Suppressor macrophage (primary cell): ENCODE data around the gene CLMP.

ENCODE experiments used
- DNase-seq, 4 experiments: peaks; one replicate each; pipeline ENCODE4 v3.0.0-alpha.2; 2020 to 2022
- total RNA-seq, 17 experiments: gene quantifications; one replicate each; lab custom pipeline; 2026; ENCODE audit warnings: mixed read lengths in 6 of 17, inconsistent platforms in 3 of 17; lab: John Stamatoyannopoulos, UW

The CLMP gene, protein sequence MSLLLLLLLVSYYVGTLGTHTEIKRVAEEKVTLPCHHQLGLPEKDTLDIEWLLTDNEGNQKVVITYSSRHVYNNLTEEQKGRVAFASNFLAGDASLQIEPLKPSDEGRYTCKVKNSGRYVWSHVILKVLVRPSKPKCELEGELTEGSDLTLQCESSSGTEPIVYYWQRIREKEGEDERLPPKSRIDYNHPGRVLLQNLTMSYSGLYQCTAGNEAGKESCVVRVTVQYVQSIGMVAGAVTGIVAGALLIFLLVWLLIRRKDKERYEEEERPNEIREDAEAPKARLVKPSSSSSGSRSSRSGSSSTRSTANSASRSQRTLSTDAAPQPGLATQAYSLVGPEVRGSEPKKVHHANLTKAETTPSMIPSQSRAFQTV
- 0.08 to 3.7 (median 1.2) reads per million in 17 experiments for total RNA-seq

DNA sequence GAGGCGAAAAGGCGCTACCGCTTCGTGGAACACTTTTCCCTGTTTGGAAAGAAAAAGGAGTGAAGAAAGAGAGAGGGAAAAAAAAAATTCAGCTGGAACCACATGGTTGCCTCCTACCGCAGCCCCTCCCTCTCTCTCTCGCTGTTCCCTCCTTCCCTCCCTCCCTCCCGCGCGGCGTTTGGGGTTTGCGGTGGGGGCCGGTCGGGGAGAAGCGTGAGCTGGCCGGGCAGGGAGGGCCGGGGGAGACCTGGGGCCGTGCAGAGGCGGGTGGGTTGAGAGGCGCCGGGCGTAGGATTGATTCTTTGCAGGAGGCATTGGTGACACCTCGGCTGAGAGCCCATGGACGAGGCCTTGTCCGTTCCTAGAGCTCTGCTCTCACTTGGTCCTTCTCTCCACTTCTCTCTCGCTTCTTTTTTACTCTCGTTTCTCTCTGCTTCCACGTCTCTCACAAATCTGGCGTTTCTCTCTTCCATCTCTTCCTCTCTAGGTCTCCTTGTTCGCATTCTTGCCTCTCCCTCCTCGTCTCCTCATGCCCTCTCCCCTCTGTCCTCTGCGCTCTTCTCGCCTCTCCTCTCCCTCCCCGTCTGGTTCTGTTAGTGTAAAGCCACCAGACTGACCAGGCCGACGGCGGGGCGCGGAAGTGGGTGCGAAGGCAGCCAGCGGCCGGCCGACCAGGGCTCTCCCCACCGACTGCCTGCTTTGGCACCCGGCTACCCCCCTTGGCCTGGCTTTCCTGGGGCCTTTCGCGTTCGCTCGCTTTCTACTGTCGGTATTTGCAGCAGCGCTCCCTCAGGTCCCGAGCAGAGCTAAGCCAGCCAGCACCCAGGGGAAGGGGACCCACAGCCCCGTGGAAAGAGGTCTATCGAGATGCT lies at the start of gene CLMP:
TSS of gene CLMP (minus strand) at position 61 of the 872 bp plus-strand sequence. CDS start 308 bp downstream, outside the sequence.
- DNase-seq, result peak in 2 of 4 experiments; percentile 24 to 42

GRCh38 chr11:123241874-123242543 lies 47.0 kb upstream of the CLMP start:
- DNase-seq, result no peak

GRCh38 chr11:123241294-123241693 lies 46.2 kb upstream of the CLMP start:
- DNase-seq, result no peak

- DNase-seq, result no peak
These were observed 44.4 kb upstream of the CLMP start for GRCh38 chr11:123239191-123240150.

- DNase-seq, result peak; percentile 83 to 94 (median 88)
These were observed 43.2 kb upstream of the CLMP start for GRCh38 chr11:123238297-123238696.

DNA sequence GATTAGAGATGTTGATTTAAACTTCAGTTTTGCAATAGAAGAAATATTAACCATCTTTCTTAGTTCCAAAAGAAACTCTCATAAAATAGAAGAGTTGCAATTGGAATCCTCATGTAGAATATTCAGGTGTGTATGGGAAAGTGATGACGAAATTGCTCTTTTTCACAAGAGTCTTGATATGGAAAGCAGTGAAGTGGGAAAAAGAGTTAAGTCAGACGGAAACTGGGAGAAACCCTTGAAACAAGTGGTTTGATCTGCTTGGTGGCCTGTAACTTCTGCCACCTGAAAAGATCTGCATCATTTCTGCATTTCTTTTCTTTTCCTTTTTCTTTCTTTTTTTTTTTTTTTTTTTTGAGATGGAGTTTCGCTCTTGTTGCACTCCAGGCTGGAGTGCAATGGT lies 41.8 kb upstream of the CLMP start:
- no peak for DNase-seq

DNA sequence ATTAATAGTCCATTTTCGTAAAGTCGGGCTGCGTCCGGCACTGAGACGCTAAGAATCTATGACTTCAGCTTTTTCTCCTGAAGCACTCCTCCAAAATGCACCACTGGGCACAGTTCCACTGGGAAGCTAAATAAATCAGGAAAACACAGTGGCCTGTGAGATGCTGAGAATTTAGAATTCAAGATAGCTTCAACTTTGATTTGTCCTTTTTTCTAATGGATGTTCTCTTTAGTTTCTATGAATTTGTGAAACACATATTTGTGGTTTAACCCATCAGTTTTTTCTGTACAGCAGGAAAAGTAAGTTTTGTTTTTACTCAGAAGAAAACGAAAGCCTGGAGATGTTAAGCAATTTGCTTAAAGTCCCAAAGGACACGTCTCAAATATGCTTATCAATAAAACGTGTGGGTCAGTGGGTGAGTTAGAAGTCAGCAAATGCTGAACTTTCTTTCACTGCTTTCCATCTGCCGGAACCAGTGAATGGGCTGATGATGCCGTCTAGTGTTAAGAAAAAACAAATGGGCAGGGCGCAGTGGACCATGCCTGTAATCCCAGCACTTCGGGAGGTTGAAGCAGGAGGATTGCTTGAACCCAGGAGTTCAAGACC lies 40.7 kb upstream of the CLMP start:
- no peak for DNase-seq

DNA sequence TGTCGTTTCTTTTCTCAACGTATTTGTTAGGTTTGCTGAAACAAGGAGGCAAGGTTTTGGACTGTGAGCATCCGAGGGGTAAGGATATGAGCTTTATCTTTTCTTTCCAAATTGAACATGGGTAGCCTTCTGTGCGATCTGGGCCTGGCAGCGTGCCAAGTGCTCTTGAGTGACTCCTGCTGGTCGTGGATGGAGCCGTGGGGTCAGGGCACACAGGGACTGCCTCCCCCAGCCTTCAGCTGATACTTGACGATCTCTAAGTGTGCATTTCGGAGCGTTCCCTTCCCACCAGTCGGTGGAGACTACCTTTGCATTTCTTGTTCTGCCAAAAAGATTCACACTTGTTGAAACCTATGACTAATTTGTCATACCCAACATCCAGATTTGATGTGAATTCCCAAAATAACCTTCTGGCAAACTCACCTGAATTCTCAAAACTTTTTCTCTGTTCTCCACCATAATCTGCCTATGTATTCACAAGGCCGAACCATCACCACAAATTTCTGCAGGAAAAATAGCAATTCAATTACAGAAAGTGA lies 40.1 kb upstream of the CLMP start:
- peak; percentile 28 to 52 (median 41) for DNase-seq

DNA sequence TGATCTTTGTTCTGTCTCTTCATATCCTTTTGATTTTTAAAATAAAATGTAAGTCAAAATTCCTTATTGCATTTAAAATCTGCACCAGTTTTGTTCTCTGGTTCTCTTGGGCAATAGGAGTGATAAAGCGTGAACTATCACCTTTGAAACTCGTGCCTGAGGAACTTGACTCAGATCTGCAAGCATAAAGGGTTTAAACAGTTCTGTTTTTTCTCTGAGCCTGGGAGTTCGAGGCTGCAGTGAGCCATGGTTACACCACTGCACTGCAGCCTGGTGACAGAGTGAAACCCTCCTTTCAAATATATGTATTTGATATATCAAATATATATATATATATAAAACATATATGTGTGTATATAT lies 38.9 kb upstream of the CLMP start:
- peak; percentile 41 to 68 (median 53) for DNase-seq

DNA sequence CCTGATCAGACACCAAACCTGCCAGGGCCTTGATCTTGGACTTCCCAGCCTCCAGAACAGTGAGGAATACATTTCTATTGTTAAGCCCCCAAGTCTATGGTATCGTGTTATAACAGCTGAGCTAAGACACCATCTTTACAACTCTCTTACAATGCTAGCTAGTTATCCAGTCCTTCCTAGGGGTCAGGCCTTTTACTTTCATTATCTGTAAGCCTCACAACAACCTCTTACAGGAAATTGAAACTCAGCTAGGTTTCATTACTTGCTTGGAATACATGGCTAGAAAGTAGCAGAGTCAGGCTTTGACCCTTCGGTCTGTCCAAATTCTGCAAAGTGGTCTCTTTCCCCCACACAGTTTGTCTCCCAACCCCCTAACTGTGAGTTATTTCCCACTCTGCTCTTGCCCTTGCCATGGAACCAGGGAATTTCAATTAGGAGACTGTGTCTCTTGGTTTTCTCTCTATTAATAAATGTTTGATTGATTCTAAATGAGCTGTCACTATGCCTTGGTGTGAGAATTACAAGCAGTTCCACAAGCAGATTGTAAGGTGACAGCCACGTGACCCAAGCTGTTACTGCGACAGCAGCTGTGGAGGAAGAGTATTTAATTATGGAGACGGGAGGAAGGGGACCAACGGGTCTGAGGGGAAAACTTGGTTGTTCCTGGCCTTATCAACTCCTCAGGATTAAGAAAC lies 38.4 kb upstream of the CLMP start:
- DNase-seq, result no peak

GRCh38 chr11:123231777-123232176 lies 36.7 kb upstream of the CLMP start:
- no peak for DNase-seq

DNA sequence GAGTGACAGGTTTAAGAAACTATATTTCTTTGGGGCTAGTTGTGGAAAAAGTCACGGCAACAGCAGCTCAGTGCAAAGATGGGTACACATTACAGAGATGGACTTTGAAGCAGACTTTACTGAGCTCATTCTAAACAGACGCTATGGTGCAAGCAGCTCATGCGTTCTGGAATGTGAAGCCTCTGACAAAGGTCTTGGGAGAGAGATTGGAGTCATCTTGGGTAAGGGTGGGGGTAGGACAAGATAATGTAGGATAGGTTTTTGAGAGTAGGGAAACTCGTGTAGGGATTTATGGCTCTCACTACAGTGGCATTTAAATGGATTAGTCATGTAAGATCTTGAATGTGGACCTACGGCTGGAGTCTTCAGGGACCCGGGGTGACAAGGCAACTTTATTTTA lies 36.2 kb upstream of the CLMP start:
- DNase-seq, result no peak

GRCh38 chr11:123230346-123230745 lies 35.3 kb upstream of the CLMP start:
- DNase-seq, result peak; percentile 28 to 62 (median 48)

GRCh38 chr11:123228496-123229163 lies 33.6 kb upstream of the CLMP start:
- DNase-seq, result no peak

DNA sequence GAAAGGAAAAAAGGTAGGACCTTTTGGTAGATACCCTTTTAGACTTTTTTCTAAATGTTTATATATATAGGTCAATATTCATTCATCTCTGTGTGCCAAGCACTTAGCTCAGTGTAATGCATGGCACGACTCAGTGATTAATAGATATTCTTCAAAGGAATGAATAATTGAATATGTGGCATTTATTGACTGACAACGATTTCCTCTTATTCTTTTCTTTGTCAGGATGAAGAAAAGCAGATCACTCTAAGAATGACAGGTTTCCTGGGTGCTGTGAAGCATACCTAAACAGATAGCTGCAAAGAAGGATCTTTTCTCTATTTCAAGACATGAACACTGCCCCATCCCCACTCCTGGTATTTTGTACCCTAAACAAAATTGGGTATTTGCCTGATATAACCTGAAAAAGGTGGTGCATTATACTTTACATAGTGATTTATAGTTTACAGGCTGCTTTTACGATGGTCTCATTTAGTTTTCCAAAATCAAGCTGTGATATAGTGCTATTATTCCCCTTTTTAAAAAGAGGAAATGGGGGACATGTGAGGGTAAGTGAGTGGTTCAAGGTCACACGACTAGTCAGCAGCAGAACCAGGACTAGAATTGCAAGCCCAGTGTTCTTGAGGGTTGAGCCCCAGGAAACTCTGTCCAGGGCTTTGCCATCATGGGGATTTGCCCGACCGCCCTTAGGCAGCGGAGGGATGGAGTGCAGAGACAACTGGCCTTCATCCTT lies 32.9 kb upstream of the CLMP start:
- DNase-seq, result peak; percentile 56 to 77 (median 71)

- no peak for DNase-seq
These were observed 26.5 kb upstream of the CLMP start for GRCh38 chr11:123221584-123221983.

DNA sequence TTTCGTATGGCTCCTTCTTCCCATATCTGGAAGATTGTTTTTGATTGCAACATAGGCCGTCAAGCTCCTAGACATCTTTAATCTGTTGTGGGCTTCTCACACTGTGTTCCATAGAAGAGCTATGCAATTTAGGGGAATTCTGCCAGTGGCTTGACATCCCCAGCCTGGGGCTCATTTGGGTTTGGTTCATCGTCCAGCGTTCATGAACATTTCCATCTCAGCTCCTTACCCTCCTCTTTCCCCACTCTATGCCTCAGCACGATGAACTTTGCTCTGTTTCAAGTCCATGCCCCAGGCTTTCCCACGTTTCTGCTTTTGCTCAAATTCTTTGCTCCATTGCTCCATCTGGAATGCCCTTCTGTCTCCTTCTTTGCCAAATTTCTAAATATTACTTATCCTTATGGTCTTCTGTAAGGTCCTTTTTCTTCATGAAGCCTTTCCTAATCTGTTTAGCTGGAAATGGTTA lies 26.1 kb upstream of the CLMP start:
- no peak for DNase-seq

- DNase-seq, result no peak
These were observed 24.1 kb upstream of the CLMP start for GRCh38 chr11:123219066-123219690.

GRCh38 chr11:123218451-123218850 lies 23.4 kb upstream of the CLMP start:
- DNase-seq, result no peak
